HUES64 (cell line): ENCODE data around the gene TMEM52.

Source experiments
- H3K27ac ChIP-seq: 2 replicates; pipeline ENCODE4 v1.7.0; 2013; ENCODE audit warnings: low read depth, low read length, inconsistent platforms
- H3K27me3 ChIP-seq: 2 replicates; pipeline ENCODE4 v1.6.1; 2013; ENCODE audit warnings: mild to moderate bottlenecking, low read length; ENCODE audit not compliant: insufficient read depth
- H3K36me3 ChIP-seq: 2 replicates; pipeline ENCODE4 v1.6.1; 2013; ENCODE audit warnings: mild to moderate bottlenecking, low read length; ENCODE audit not compliant: insufficient read depth
- H3K4me1 ChIP-seq: 2 replicates; pipeline ENCODE4 v1.6.1; 2013; ENCODE audit warnings: mild to moderate bottlenecking, low read length, moderate library complexity; ENCODE audit not compliant: insufficient read depth
- H3K4me3 ChIP-seq: 2 replicates; pipeline ENCODE4 v1.5.1; 2013; ENCODE audit warnings: mild to moderate bottlenecking, low read length, moderate library complexity
- H3K9ac ChIP-seq: 2 replicates; pipeline ENCODE4 v1.6.1; 2013; ENCODE audit warnings: mild to moderate bottlenecking, low read depth, low read length
- H3K9me3 ChIP-seq: 2 replicates; pipeline ENCODE4 v1.6.1; 2013; ENCODE audit warnings: low read depth, low read length; ENCODE audit not compliant: insufficient read depth
- WGBS: fragments of 150-250, 120-280 bp; methylation state at CpG from one replicate; pipeline ENCODE4 v1.1.7; 2013; ENCODE audit warnings: missing lambda C conversion rate; 5-methylcytosine and 5-hydroxymethylcytosine counted together

TMEM52 gene

GRCh38 chr1:1919304-1920056 is 401 bp upstream of the TMEM52 start:
- Histone ChIP-seq H3K27ac (peak overlapping the region; percentile 72; the same call in 1 of the 2 replicates), H3K4me1 (no peaks in the 10 kb centered on the region), H3K4me3 (peak overlapping the region; percentile 61), H3K36me3 (no peaks in the 10 kb centered on the region), H3K27me3 (peaks cover 13% of the 10 kb centered on the region; the same call in 1 of the 2 replicates), H3K9me3 (no peaks in the 10 kb centered on the region), H3K9ac (0 out of 2 replicates have a peak overlapping the region, but pooled peaks have one; percentile 32)
- WGBS = 9% methylated on average over 62 of the region's 62 CpGs

- Histone ChIP-seq H3K36me3 (no peaks in the 10 kb centered on the region), H3K27me3 (peaks cover 13% of the 10 kb centered on the region; the same call in 1 of the 2 replicates), H3K9ac (peak overlapping the region; percentile 70), H3K27ac (peak overlapping the region; percentile 72; the same call in 1 of the 2 replicates), H3K4me1 (no peaks in the 10 kb centered on the region), H3K9me3 (no peaks in the 10 kb centered on the region), H3K4me3 (peak overlapping the region; percentile 61)
- WGBS = 43% methylated on average over 46 of the region's 46 CpGs
These were observed 831 bp downstream of the TMEM52 start for GRCh38 chr1:1917995-1918900.

GRCh38 chr1:1917304-1917976 is 1.6 kb downstream of the TMEM52 start:
- no peak overlapping the region for H3K9ac ChIP-seq
- H3K36me3 ChIP-seq = no peaks in the 10 kb centered on the region
- H3K27ac ChIP-seq = no peak overlapping the region
- H3K9me3 ChIP-seq = no peaks in the 10 kb centered on the region
- no peaks in the 10 kb centered on the region for H3K4me1 ChIP-seq
- WGBS = 92% methylated on average over 14 of the region's 14 CpGs
- peaks cover 13% of the 10 kb centered on the region; the same call in 1 of the 2 replicates for H3K27me3 ChIP-seq
- H3K4me3 ChIP-seq = 0 out of 2 replicates have a peak overlapping the region, but pooled peaks have one; percentile 61

GRCh38 chr1:1916851-1917251 is 2.2 kb downstream of the TMEM52 start:
- Histone ChIP-seq H3K27ac (no peak overlapping the region), H3K27me3 (peaks cover 13% of the 10 kb centered on the region; the same call in 1 of the 2 replicates), H3K9ac (no peak overlapping the region), H3K4me3 (no peak overlapping the region), H3K36me3 (no peaks in the 10 kb centered on the region), H3K4me1 (no peaks in the 10 kb centered on the region), H3K9me3 (no peaks in the 10 kb centered on the region)
- 89% methylated on average over 19 of the region's 19 CpGs for WGBS

GRCh38 chr1:1915911-1916840 is 2.9 kb downstream of the TMEM52 start:
- 91% methylated on average over 23 of the region's 23 CpGs for WGBS
- Histone ChIP-seq H3K4me1 (no peaks in the 10 kb centered on the region), H3K9me3 (no peaks in the 10 kb centered on the region), H3K9ac (no peak overlapping the region), H3K27ac (no peak overlapping the region), H3K27me3 (peaks cover 13% of the 10 kb centered on the region; the same call in 1 of the 2 replicates), H3K4me3 (no peak overlapping the region), H3K36me3 (no peaks in the 10 kb centered on the region)

GRCh38 chr1:1914971-1915692 is 3.9 kb downstream of the TMEM52 start, which contains the start of gene CALML6:
Gene CALML6 (plus strand): TSS chr1:1915260. CDS start chr1:1915281, 21 bp downstream.
- H3K36me3 ChIP-seq = no peaks in the 10 kb centered on the region
- H3K27me3 ChIP-seq = peaks cover 13% of the 10 kb centered on the region; the same call in 1 of the 2 replicates
- 94% methylated on average over 15 of the region's 15 CpGs for WGBS
- H3K27ac ChIP-seq = no peak within 1 kb of the TSS
- no peaks in the 10 kb centered on the region for H3K9me3 ChIP-seq
- H3K4me1 ChIP-seq = no peaks in the 10 kb centered on the region
- no peak within 1 kb of the TSS for H3K9ac ChIP-seq
- H3K4me3 ChIP-seq = no peak within 1 kb of the TSS

- no peak overlapping the region for H3K27ac ChIP-seq
- 83% methylated on average over 20 of the region's 20 CpGs for WGBS
These were observed 4.7 kb downstream of the TMEM52 start for GRCh38 chr1:1914101-1914970.

GRCh38 chr1:1911350-1912041 is 7.6 kb downstream of the TMEM52 start:
- no peak overlapping the region for H3K4me3 ChIP-seq
- WGBS = 92% methylated on average over 13 of the region's 13 CpGs
- H3K27ac ChIP-seq = no peak overlapping the region
- H3K27me3 ChIP-seq = no peaks in the 10 kb centered on the region
- no peaks in the 10 kb centered on the region for H3K9me3 ChIP-seq
- no peak overlapping the region for H3K9ac ChIP-seq
- H3K36me3 ChIP-seq = no peaks in the 10 kb centered on the region
- H3K4me1 ChIP-seq = no peaks in the 10 kb centered on the region

More at GRCh38 chr1:1914101-1914970, 4.7 kb downstream of the TMEM52 start:
- Histone ChIP-seq H3K4me1 (no peaks in the 10 kb centered on the region), H3K4me3 (no peak overlapping the region), H3K36me3 (no peaks in the 10 kb centered on the region), H3K9ac (no peak overlapping the region), H3K27me3 (peaks cover 13% of the 10 kb centered on the region; the same call in 1 of the 2 replicates), H3K9me3 (no peaks in the 10 kb centered on the region)
